Smooth muscle cell (in vitro differentiated cells): ENCODE measurements around the gene FFAR1. TPM values are rescaled to one million over a fixed set of nuclear protein-coding genes. Genes with fewer than 3 reads are reported as not detected.
A peak's percentile ranks its signal among the peaks of the same experiment; 100 is the strongest.
"Not testable (repeated sequence)": the region's sequence is repeated elsewhere in the genome, so short reads cannot be mapped to it uniquely, and the experiment has no call there.

Experiments
- DNase-seq: peaks from one replicate; lab custom pipeline; 2025; ENCODE audit not compliant: unreplicated experiment; lab: John Stamatoyannopoulos, UW
- H2AFZ ChIP-seq: fragments of 200-600 bp; sonication (generic); 2 replicates; pipeline ENCODE4 v1.6.0; 2016; ENCODE audit warnings: antibody characterized with exemption, low read depth, mild to moderate bottlenecking
- H3F3A ChIP-seq: fragments of 200-600 bp; sonication (generic); 2 replicates; pipeline ENCODE4 v1.6.0; 2017; ENCODE audit warnings: antibody characterized with exemption, low read depth
- H3K27ac ChIP-seq: fragments of 200-600 bp; sonication (generic); 2 replicates; pipeline ENCODE4 v1.5.1; 2016; ENCODE audit warnings: low read depth, mild to moderate bottlenecking
- H3K27me3 ChIP-seq: fragments of 200-600 bp; sonication (generic); 2 replicates; pipeline ENCODE4 v1.6.1; 2016; ENCODE audit warnings: low read depth, mild to moderate bottlenecking
- H3K36me3 ChIP-seq: fragments of 200-600 bp; sonication (generic); 2 replicates; pipeline ENCODE4 v1.5.1; 2016; ENCODE audit warnings: low read depth
- H3K4me1 ChIP-seq: fragments of 200-600 bp; sonication (generic); 2 replicates; pipeline ENCODE4 v1.5.1; 2016; ENCODE audit warnings: low read depth
- H3K4me2 ChIP-seq: fragments of 200-600 bp; sonication (generic); 2 replicates; pipeline ENCODE4 v1.6.0; 2016; ENCODE audit warnings: mild to moderate bottlenecking
- H3K4me3 ChIP-seq: fragments of 200-600 bp; sonication (generic); 2 replicates; pipeline ENCODE4 v1.5.1; 2016; ENCODE audit warnings: mild to moderate bottlenecking
- H3K79me2 ChIP-seq: fragments of 200-600 bp; sonication (generic); 2 replicates; pipeline ENCODE4 v1.6.0; 2016; ENCODE audit warnings: low read depth, mild to moderate bottlenecking
- H3K9ac ChIP-seq: fragments of 200-600 bp; sonication (generic); 2 replicates; pipeline ENCODE4 v1.6.0; 2016; ENCODE audit warnings: low read depth
- H3K9me3 ChIP-seq: fragments of 200-600 bp; sonication (generic); replicated peaks from 2 replicates; pipeline ENCODE4 v1.5.1; 2016; ENCODE audit warnings: low read depth
- H4K20me1 ChIP-seq: fragments of 200-600 bp; sonication (generic); 2 replicates; pipeline ENCODE4 v1.6.0; 2016; ENCODE audit warnings: low read depth
- CTCF ChIP-seq: fragments of 200-600 bp; sonication (generic); IDR thresholded peaks from 2 replicates; pipeline ENCODE4 v1.5.1; 2017; ENCODE audit warnings: borderline replicate concordance, mild to moderate bottlenecking, antibody characterized with exemption; ENCODE audit not compliant: insufficient read depth, poor library complexity, severe bottlenecking
- WGBS: methylation state at CpG from one replicate; pipeline ENCODE4 v1.1.7; 2016; ENCODE audit warnings: low lambda C conversion rate; 5-methylcytosine and 5-hydroxymethylcytosine counted together
- polyA plus RNA-seq: library from polyadenylated mRNA; unstranded; fragments of >200 nt; fragmentation: Nextera tagmentation; extraction: Ambion mirVana; gene quantifications from 2 replicates; pipeline ENCODE4 v1.2.1, GENCODE V29; 2016
- total RNA-seq: library from RNA; depleted of rRNA; stranded (reverse); fragments of >200 nt; gene quantifications from 2 replicates; pipeline ENCODE4 v1.2.3, GENCODE V29; 2014

The FFAR1 gene
- total and polyA plus RNA-seq, 2 experiments from 2014 or later = not detected

DNA sequence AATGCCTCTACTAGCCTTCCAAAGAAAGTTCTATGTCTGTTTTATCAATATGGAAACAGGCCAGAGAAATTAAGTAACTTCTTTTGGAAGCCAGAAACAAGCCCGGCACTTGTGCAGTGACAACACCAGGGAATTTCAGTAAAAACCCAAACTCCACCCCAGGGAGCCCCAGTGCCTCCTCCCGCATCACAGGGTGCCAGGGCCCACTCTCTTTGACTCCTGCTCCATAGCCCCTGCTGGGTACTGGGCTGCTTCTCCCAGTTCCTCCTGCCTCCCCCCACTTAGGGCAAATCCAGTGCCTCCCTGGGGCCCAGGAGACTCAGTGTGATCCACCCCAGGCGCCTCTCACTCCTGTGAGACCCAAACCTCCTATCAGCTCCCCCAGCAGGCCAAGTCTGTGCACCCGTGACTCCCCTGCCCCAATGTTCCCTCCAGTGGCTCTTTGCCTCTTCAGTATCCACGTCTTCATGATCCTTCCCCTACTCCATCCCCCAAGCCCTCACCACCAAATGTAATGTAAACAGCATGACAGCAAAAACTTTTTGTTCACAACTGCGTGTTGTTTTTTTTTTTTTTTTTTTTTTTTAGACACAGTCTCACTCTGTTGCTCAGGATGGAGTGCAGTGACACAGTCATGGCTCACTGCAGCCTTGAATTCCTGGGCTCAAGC lies 8.2 kb downstream of the FFAR1 start:
- H3K4me3 ChIP-seq = no peak overlapping the region
- H4K20me1 ChIP-seq = no peaks in the 10 kb centered on the region
- DNase-seq = no peak
- no peaks in the 10 kb centered on the region for H3K79me2 ChIP-seq
- TF ChIP-seq CTCF = no peak
- H3K36me3 ChIP-seq = no peaks in the 10 kb centered on the region
- no peaks in the 10 kb centered on the region for H3K27me3 ChIP-seq
- no peaks in the 10 kb centered on the region for H3K9me3 ChIP-seq
- no peak overlapping the region for H3K4me2 ChIP-seq
- no peaks in the 10 kb centered on the region for H3K4me1 ChIP-seq
- H3K27ac ChIP-seq = no peak overlapping the region
- 65% methylated on average over 6 of the region's 6 CpGs for WGBS
- H3F3A ChIP-seq = no peaks in the 10 kb centered on the region
- no peak overlapping the region for H3K9ac ChIP-seq
- no peak overlapping the region for H2AFZ ChIP-seq

GRCh38 chr19:35357867-35358573 lies 10.3 kb downstream of the FFAR1 start, which contains the start of gene FFAR3:
Gene FFAR3, plus strand, starts transcription at chr19:35358460. Its CDS starts 431 bp downstream, at chr19:35358891.
- H3K36me3 ChIP-seq = no peaks in the 10 kb centered on the region
- no peaks in the 10 kb centered on the region for H4K20me1 ChIP-seq
- H3K9ac ChIP-seq = no peak within 1 kb of the TSS
- H3K4me3 ChIP-seq = no peak within 1 kb of the TSS
- no peaks in the 10 kb centered on the region for H3K79me2 ChIP-seq
- no peaks in the 10 kb centered on the region for H3F3A ChIP-seq
- no peaks in the 10 kb centered on the region for H3K4me1 ChIP-seq
- no peaks in the 10 kb centered on the region for H3K9me3 ChIP-seq
- TF ChIP-seq CTCF = no peak
- H2AFZ ChIP-seq = peak within 1 kb of the TSS; percentile 58
- H3K4me2 ChIP-seq = no peak within 1 kb of the TSS
- WGBS = 67% methylated on average over 18 of the region's 18 CpGs
- H3K27ac ChIP-seq = no peak within 1 kb of the TSS
- DNase-seq = no peak
- H3K27me3 ChIP-seq = no peaks in the 10 kb centered on the region

GRCh38 chr19:35358834-35359233 lies 11.1 kb downstream of the FFAR1 start:
- H3K9ac ChIP-seq, H3K4me3 ChIP-seq, H2AFZ ChIP-seq, H4K20me1 ChIP-seq, H3K27ac ChIP-seq, H3K79me2 ChIP-seq, H3K4me2 ChIP-seq, H3K27me3 ChIP-seq, H3F3A ChIP-seq, DNase-seq, H3K4me1 ChIP-seq, H3K9me3 ChIP-seq, H3K36me3 ChIP-seq: not testable (repeated sequence)
- WGBS = 70% methylated on average over 11 of the region's 16 CpGs

DNA sequence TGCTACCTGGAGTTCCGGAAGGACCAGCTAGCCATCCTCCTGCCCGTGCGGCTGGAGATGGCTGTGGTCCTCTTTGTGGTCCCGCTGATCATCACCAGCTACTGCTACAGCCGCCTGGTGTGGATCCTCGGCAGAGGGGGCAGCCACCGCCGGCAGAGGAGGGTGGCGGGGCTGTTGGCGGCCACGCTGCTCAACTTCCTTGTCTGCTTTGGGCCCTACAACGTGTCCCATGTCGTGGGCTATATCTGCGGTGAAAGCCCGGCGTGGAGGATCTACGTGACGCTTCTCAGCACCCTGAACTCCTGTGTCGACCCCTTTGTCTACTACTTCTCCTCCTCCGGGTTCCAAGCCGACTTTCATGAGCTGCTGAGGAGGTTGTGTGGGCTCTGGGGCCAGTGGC lies 11.7 kb downstream of the FFAR1 start:
- H3K4me3 ChIP-seq, H3K27ac ChIP-seq, H2AFZ ChIP-seq, H3K36me3 ChIP-seq, H3K4me1 ChIP-seq, H3K9ac ChIP-seq, H3K9me3 ChIP-seq, H3K4me2 ChIP-seq, H4K20me1 ChIP-seq, DNase-seq, H3K79me2 ChIP-seq, H3K27me3 ChIP-seq, H3F3A ChIP-seq: not testable (repeated sequence)
- WGBS = 94% methylated on average over 14 of the region's 21 CpGs

DNA sequence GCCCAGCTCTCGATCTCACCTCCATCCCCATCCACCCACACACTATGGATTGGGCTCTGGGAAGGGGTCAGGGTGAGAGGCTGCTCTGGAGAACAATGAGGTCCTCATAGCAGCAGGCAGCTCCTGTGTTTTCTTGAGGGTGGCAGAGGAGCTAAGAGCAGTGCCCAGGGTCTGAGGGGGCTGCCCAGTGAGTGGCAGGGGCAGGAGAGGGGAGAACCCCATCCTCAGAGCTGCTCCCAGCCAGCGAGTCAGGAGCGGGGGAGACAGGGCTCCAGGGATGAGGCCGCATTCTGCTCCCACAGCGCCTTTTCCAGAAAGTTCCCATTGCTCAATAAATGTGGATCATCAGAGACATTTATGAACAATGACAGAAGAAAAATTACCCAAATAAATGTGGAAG lies 12.4 kb downstream of the FFAR1 start:
- not testable (repeated sequence) for DNase-seq, H3K4me1 ChIP-seq, H3K9ac ChIP-seq, H3K36me3 ChIP-seq, H3F3A ChIP-seq, H2AFZ ChIP-seq, H3K27me3 ChIP-seq, H3K9me3 ChIP-seq, H3K4me2 ChIP-seq, H3K27ac ChIP-seq, H4K20me1 ChIP-seq, H3K4me3 ChIP-seq, H3K79me2 ChIP-seq
- 79% methylated on average over 3 of the region's 5 CpGs for WGBS
